GM12875 (cell line): ENCODE measurements around the gene LIFR.
A peak's percentile ranks its signal among the peaks of the same experiment; 100 is the strongest.

Experiments
- H3K4me3 ChIP-seq: one replicate; pipeline ENCODE4 v1.5.1; 2011; ENCODE audit warnings: low read depth, low read length, control low read depth
- TF ChIP-seq, protein P1 (sequence below): IDR thresholded peaks from 2 replicates; pipeline ENCODE4 v1.5.1; 2011; ENCODE audit warnings: low read depth, mild to moderate bottlenecking, control low read depth, inconsistent platforms, low read length, moderate library complexity, borderline replicate concordance; ENCODE audit not compliant: insufficient read depth

LIFR gene

GRCh38 chr5:38441453-38442246 is 114.8 kb downstream of the LIFR start:
- no peak overlapping the region for H3K4me3 ChIP-seq
- TF ChIP-seq, protein P1, sequence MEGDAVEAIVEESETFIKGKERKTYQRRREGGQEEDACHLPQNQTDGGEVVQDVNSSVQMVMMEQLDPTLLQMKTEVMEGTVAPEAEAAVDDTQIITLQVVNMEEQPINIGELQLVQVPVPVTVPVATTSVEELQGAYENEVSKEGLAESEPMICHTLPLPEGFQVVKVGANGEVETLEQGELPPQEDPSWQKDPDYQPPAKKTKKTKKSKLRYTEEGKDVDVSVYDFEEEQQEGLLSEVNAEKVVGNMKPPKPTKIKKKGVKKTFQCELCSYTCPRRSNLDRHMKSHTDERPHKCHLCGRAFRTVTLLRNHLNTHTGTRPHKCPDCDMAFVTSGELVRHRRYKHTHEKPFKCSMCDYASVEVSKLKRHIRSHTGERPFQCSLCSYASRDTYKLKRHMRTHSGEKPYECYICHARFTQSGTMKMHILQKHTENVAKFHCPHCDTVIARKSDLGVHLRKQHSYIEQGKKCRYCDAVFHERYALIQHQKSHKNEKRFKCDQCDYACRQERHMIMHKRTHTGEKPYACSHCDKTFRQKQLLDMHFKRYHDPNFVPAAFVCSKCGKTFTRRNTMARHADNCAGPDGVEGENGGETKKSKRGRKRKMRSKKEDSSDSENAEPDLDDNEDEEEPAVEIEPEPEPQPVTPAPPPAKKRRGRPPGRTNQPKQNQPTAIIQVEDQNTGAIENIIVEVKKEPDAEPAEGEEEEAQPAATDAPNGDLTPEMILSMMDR: peak; percentile 86

DNA sequence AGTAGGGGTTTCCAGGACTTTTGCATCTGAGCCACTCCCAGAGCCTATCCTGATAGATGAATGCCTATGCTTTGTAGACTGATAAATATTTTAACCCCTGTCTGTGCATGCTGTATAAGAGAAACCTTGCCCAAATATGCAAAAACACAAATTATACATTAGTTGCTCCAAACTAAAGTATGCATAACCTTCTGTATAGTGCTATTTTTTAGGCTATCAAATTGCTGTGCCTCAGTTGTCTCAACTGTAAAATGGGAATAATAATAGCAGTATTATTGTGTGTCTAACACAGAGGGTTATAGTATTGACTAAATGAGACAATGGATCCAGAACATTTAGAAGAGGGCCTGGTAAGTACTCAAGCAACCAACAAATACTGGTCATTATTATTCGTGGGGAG is 117.7 kb downstream of the LIFR start:
- TF ChIP-seq, protein P1: no peak
- no peak overlapping the region for H3K4me3 ChIP-seq

GRCh38 chr5:38434966-38435705 is 121.3 kb downstream of the LIFR start:
- no peak overlapping the region for H3K4me3 ChIP-seq
- TF ChIP-seq, protein P1: no peak

DNA sequence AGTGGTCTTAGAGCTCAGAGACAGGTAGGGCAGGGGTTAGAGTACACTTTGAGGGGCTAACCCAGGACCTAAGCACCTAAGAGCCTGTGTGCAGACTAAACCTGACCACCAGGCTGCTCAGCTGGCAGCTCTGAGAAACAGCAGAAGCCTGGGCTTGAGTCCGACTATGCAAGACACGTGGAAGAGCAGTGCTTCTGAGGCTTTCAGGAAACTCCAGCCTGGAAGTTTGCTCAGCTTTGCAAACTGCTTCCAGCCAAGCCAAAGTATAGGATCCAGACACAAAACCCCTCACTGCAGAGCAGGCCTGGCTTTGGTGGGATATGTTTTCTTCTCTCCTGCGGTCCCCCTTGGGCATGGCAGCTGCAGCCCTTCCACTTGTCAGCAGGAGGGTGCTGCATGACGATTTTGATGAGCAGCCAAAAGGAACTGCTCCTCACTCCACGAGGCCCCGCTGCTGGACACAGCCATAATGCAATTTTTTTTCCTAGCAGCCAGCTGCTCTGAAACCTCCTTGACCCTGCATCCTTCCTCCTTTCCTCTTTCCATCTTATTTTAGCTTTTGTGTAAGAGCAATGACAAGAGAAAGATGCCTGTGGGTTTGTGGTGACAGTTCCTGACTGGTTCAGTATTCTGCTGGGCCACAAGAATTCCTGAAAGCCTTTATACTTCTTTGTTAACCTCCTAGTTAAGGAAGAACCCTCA is 123.1 kb downstream of the LIFR start:
- TF ChIP-seq, protein P1: no peak
- no peak overlapping the region for H3K4me3 ChIP-seq

DNA sequence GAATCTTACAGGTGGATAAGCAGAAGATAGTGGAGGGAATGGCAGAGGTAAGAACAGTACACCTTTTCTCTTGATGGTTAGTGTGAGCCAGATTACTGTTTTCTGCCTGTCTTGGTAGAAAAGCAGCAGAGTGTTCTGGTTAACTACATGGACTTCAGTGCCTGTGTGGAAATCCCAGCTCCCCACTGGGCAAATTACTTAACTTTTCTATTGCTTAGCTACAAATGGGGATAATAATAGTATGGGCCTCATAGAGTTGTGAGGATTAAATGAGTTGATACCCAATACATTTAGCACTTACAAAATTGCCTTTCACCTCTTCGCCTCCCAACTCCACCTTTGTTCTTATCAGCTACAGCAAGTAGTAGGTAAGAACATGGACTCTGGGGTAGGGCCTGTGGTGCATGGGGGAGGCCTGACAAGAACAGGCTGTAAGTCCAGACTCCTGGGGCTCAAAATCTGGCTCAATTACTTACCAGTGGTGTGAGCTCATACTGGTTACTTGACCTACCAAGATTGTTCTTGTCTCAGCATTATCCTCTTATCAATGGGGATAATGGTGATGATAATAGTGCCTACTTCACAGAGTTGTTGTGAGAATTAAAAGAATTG is 125.1 kb downstream of the LIFR start:
- no peak overlapping the region for H3K4me3 ChIP-seq
- TF ChIP-seq, protein P1: no peak

GRCh38 chr5:38426986-38427950 is 129.2 kb downstream of the LIFR start:
- TF ChIP-seq, protein P1: no peak
- H3K4me3 ChIP-seq: no peak overlapping the region
